Keratinocyte (primary cell): Measurements from ENCODE around the gene ACTL7B.

Experiments used
- EZH2 ChIP-seq: IDR thresholded peaks from one replicate; pipeline ENCODE4 v1.6.1; 2012; ENCODE audit warnings: inconsistent platforms, mild to moderate bottlenecking, low read length, moderate library complexity
- TF ChIP-seq, protein P1 (sequence below), 3 experiments: IDR thresholded peaks in 1 of 3; conservative IDR thresholded peaks in 1 of 3; optimal IDR thresholded peaks in 1 of 3; 2 replicates in 2 of 3; 3 replicates in 1 of 3; pipeline versions ENCODE3 to v1.5.1; 2011; ENCODE audit warnings: low read length in 3 of 3, mild to moderate bottlenecking in 3 of 3, moderate library complexity in 2 of 3, control low read depth in 1 of 3, inconsistent platforms in 1 of 3; ENCODE audit not compliant: insufficient read depth in 2 of 3; ENCODE audit errors: extremely low read depth in 1 of 3

DNA sequence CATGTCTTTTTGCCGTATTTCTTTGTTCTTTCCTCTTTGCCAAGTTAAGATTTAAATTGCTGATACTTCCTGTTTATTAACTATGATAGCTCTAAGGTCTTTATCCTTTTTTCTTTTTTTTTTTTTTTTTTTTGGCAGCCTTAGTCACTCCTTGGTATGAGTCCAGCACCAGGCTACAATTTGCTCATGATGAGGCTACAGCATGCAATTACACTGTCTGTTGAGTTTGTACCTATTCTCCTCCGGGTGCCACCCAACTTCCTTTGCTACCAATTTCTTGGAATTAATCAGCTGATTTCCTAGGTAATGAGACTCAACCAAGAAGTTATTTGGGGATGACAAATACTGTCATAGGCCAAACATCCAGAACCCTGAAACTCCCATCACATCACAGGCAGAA is 25.5 kb downstream of the ACTL7B start:
- TF ChIP-seq EZH2 = no peak
- TF ChIP-seq, protein P1, sequence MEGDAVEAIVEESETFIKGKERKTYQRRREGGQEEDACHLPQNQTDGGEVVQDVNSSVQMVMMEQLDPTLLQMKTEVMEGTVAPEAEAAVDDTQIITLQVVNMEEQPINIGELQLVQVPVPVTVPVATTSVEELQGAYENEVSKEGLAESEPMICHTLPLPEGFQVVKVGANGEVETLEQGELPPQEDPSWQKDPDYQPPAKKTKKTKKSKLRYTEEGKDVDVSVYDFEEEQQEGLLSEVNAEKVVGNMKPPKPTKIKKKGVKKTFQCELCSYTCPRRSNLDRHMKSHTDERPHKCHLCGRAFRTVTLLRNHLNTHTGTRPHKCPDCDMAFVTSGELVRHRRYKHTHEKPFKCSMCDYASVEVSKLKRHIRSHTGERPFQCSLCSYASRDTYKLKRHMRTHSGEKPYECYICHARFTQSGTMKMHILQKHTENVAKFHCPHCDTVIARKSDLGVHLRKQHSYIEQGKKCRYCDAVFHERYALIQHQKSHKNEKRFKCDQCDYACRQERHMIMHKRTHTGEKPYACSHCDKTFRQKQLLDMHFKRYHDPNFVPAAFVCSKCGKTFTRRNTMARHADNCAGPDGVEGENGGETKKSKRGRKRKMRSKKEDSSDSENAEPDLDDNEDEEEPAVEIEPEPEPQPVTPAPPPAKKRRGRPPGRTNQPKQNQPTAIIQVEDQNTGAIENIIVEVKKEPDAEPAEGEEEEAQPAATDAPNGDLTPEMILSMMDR (optimal IDR thresholded peaks at IDR 0.05 in 1 of 3, IDR thresholded peaks at IDR 0.05 in 1 of 3, conservative IDR thresholded peaks at IDR 0.05 in 1 of 3; ENCODE audit: extremely low read depth in 1 of 3, insufficient read depth in 2 of 3, low read length in 3 of 3) = no peak
